GM08714 (cell line): Measurements from ENCODE around the gene KCNH8.
A peak's percentile ranks its signal among the peaks of the same experiment; 100 is the strongest.

Experiments used
- H3K4me3 ChIP-seq: fragments of 200-500 bp; sonication (Bioruptor generic); 2 replicates; pipeline ENCODE4 v1.5.1; 2014; ENCODE audit warnings: mild to moderate bottlenecking, low read length, inconsistent platforms
- ZNF274 ChIP-seq: IDR thresholded peaks from 2 replicates; pipeline ENCODE4 v1.6.1; 2012; ENCODE audit warnings: mild to moderate bottlenecking, low read depth, low read length

KCNH8 gene

DNA sequence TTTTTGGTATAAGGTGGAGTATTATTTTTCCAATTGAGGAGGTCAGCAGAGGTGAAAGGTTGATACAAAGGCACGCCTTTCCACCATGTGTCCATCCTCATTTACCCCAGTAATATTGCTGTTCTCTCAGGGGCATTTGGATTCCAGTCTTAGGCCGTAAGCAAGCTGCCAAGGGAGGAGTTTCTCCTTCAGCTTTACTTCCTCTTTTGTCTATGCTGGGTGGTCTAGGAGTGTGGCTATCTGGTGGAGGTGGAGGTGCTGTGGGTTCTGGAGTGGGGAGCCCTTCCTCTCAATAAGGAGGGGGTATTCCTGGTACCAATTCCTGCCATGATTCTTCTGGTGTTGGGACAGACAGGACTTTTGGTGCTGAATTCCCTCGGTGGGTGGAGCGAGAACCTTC lies 340.6 kb downstream of the KCNH8 start:
- no peak for TF ChIP-seq ZNF274
- H3K4me3 ChIP-seq, result no peak overlapping the region

- H3K4me3 ChIP-seq, result no peak overlapping the region
- TF ChIP-seq ZNF274, result no peak
Measured at GRCh38 chr3:19489936-19490335, 341.6 kb downstream of the KCNH8 start.

DNA sequence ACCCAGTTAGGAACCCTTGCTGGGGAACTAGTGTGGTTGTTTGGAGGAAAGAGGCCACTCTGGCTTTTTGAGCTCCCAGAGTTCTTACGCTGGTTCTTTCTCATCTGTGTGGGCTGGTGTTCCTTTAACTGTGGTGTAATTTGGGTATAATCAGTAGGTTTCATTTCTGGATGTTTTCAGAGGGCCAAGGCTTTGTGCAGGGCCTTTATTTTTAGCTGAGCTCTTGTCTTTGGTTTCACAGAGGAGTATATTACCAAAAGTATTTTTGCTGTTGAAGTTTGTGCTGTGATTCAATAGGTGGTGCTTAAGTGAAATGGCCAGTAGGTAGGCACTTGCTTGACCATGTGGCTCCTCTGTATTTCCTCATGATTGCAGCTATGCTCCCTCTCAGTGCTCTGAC lies 357.9 kb downstream of the KCNH8 start:
- TF ChIP-seq ZNF274, result no peak

DNA sequence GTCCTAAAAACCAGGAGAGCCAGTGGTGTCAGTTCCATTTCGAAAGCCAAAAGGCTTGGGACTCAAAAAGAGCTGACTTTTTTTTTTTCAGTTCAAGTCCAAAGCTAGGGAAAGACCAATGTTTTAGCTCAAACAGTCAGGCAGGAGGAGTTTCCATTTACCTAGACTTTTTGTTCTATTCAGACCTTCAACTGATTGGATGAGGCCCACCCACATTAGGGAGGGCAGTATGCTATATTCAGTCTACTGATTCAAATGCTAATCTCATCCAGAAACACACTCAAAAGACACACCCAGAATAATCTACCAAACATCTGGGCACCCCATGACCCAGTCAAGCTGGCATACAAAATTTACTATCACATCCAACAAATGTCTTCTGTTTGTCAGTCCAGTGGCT lies 374.0 kb downstream of the KCNH8 start:
- TF ChIP-seq ZNF274, result no peak
- no peak overlapping the region for H3K4me3 ChIP-seq

More for the DNA sequence above, 357.9 kb downstream of the KCNH8 start:
- H3K4me3 ChIP-seq, result no peak overlapping the region

GRCh38 chr3:19526071-19526470 lies 377.8 kb downstream of the KCNH8 start:
- H3K4me3 ChIP-seq, result no peak overlapping the region
- no peak for TF ChIP-seq ZNF274

DNA sequence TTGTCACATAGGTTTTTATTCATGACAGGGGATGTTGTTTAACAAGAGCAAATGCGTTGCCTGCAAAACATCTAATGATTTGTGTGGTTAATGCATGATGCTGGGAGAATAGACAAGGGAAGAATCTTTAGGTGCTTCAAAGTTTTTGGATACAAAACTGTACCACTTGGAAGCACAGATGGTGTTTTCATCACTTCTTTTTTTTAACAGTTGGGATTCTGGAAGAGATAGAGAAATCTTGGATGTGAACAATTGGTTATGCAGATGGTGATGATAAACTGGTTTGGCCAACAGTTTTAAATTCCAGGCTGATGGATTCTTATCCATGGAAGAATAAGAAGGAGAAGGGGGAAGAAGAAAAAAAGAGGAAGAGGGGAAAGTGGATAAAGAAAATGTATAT lies 379.4 kb downstream of the KCNH8 start:
- H3K4me3 ChIP-seq, result no peak overlapping the region
- no peak for TF ChIP-seq ZNF274

DNA sequence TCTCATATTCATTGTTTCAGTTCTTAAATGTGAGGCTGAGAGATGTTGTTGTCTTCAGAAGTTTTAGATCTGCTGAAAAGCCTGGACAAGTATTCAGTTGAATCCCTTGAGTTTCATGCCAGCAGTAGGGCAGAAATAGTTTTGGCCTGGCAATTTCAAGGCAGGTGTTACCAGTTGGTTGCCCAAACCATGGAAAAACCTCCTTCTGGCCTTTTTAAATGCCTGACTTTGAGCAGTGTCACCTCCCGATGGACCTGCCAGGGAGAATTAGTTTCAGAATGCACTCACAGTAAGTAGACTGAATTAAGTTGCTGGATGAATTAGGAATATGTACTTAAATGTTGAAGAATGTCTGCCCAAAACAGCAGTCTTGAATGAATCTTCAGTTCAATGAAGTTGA lies 383.1 kb downstream of the KCNH8 start:
- TF ChIP-seq ZNF274, result no peak
- no peak overlapping the region for H3K4me3 ChIP-seq

- no peak for TF ChIP-seq ZNF274
- H3K4me3 ChIP-seq, result peak overlapping the region; percentile 44; the same call in 1 of the 2 replicates
Measured at GRCh38 chr3:19539518-19540392, 391.4 kb downstream of the KCNH8 start.

DNA sequence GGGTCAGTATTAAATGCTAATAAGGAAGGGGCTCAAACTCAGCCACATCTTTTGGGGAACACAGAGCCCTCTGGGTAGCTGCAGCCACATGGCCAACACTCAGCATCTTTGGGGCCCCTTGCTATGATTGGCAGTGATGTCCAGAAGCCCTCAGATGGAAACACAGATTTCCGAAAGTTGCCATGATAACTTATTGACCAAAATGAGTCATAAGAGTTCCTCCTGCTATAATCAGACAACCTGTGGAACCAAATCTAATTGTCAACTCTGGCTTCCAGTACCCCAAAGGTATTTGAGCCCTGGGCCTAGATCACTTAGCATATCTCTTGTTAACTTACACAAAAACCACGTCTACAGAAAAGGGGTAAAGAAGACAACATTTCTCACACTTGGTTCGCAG lies 392.2 kb downstream of the KCNH8 start:
- H3K4me3 ChIP-seq, result peak overlapping the region; percentile 37; the same call in 1 of the 2 replicates

DNA sequence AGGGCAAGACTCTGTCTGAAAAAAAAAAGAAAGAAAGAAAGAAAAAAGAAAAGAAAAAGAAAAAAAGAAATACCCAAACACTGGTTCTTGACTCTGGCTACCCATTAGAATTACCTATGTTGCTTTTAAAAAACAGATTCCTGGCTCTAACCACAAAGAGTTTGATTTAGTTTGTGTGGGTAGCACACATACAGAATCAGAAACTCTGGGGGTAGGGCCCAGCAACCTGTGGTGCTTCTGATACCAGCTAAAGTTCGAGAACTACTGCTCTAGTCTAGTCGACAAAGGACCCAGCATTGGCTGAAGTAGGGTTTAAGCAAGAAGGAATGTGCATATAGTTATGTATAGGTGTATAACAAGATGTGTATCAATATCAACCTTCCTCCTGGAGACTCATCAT lies 393.0 kb downstream of the KCNH8 start:
- H3K4me3 ChIP-seq, result no peak overlapping the region
- TF ChIP-seq ZNF274, result no peak

More for the DNA sequence above, 392.2 kb downstream of the KCNH8 start:
- TF ChIP-seq ZNF274, result no peak

GRCh38 chr3:19543212-19543841 lies 395.0 kb downstream of the KCNH8 start:
- no peak for TF ChIP-seq ZNF274
- H3K4me3 ChIP-seq, result no peak overlapping the region

DNA sequence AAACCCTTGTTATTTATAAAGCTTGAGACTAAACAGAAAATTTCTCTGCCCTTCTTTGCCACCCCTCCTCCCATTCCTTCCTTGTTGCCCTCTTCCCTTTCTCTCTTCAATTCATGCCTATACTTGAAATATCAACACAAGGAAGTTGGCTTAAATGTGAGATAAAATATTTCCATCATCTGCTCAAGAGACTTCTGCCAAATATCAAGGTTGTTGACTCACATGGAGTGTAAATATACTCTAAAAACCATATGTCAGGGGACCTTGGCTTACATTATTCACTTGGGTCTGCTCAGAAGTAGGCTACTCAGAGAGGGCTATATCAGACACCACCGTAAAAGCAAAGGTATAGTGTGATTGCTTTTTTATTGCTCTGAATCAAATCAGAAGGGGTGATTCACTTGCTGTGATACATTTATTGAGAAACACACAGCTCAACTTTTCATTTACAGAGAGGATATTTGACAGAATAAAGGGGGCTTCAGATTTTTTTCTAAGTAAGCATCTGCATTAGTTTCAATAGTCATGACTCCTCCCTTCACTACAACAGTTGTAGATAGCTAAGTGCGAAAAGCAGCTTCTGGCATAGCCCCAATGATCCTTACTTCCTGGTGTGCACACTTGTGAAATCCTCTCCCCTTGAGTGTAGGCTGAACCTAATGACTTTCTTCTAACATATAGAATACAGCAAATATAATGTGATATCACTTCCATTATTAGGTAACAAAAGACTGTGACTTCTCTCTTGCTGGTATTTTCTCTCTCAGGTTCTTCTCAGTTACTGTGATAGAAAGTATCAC lies 399.6 kb downstream of the KCNH8 start:
- no peak for TF ChIP-seq ZNF274
- H3K4me3 ChIP-seq, result no peak overlapping the region

- H3K4me3 ChIP-seq, result no peak overlapping the region
- TF ChIP-seq ZNF274, result no peak
Measured at GRCh38 chr3:19559724-19560442, 411.6 kb downstream of the KCNH8 start.

DNA sequence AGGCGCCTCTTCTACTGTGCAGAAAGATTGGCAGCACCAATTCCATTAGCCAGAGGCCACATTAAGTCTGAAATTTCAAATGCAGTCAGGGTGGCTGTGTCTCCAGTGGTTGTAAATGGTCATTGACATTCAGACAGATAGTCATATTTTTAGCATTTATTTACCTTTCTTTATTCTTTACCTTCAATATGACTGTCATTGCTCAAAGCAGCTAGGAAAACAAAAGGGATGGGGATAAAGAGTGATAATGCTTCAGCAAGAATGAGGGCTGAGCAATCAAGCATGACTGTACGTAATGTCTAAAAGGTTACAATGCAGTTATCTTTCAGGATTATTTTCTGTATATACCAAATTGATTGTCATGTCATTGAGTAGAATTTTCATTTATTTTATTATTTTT lies 425.3 kb downstream of the KCNH8 start:
- H3K4me3 ChIP-seq, result no peak overlapping the region
- TF ChIP-seq ZNF274, result no peak
